NT2/D1 (cell line): ENCODE results near the gene LEF1.

Source experiments
- SUZ12 ChIP-seq: IDR thresholded peaks from 2 replicates; pipeline ENCODE4 v1.6.1; 2011; ENCODE audit not compliant: insufficient read length, insufficient read depth; ENCODE audit errors: extremely low read depth
- YY1 ChIP-seq: IDR thresholded peaks from 2 replicates; pipeline ENCODE4 v1.6.1; 2011; ENCODE audit not compliant: insufficient read length, insufficient read depth

- no peak for TF ChIP-seq YY1
- no peak for TF ChIP-seq SUZ12
Observed at GRCh38 chr4:108116423-108117168, 52.1 kb downstream of the LEF1 start.
